ENCODE data around the gene SGMS1. TPM values are rescaled to one million over a fixed set of nuclear protein-coding genes. Genes with fewer than 3 reads are reported as not detected.

The SGMS1 gene
- total and polyA plus RNA-seq, 2 experiments from 2014 or later: 15.0 to 34.7 TPM

GRCh38 chr10:50636618-50637579, 13.1 kb upstream of the SGMS1 start:
- Histone ChIP-seq H3K27ac (ENCODE audit: low read depth) (no peak overlapping the region), H3K4me1 (ENCODE audit: insufficient read depth) (no peaks in the 10 kb centered on the region), H4K20me1 (replicated peaks; ENCODE audit: insufficient read depth) (no peaks in the 10 kb centered on the region), H3K79me2 (replicated peaks; ENCODE audit: insufficient read depth) (no peaks in the 10 kb centered on the region), H3K4me3 (no peak overlapping the region), H3K4me2 (no peak overlapping the region), H3F3A (replicated peaks; ENCODE audit: low read depth) (no peaks in the 10 kb centered on the region), H3K27me3 (ENCODE audit: insufficient read depth) (no peaks in the 10 kb centered on the region), H3K9me2 (ENCODE audit: insufficient read depth) (no peaks in the 10 kb centered on the region), H3K36me3 (ENCODE audit: insufficient read depth) (no peaks in the 10 kb centered on the region), H2AFZ (0 out of 2 replicates have a peak overlapping the region, but pooled peaks have one; percentile 72)
- no peak overlapping the region for H3K27ac Mint-ChIP-seq
- no peak for ATAC-seq
- no peak for DNase-seq (ENCODE audit: low spot score)
- peaks cover 16% of the 10 kb centered on the region; the same call in 2 of the 3 replicates for H3K4me1 Mint-ChIP-seq
- H3K27me3 Mint-ChIP-seq (ENCODE audit: insufficient read depth, low read depth, poor library complexity): peaks cover 4% of the 10 kb centered on the region
- H3K36me3 Mint-ChIP-seq (ENCODE audit: low read depth): no peaks in the 10 kb centered on the region
- no peak overlapping the region for H3K4me3 Mint-ChIP-seq
- no peaks in the 10 kb centered on the region for H3K9me3 Mint-ChIP-seq
- TF ChIP-seq ZNF331 (CRISPR knock-in tag; IDR thresholded peaks at IDR 0.05; ENCODE audit: low read depth) (no peak), ZNF462 (CRISPR knock-in tag; IDR thresholded peaks at IDR 0.05) (no peak), NANOG (IDR thresholded peaks at IDR 0.05; ENCODE audit: borderline replicate concordance) (no peak), ZNF114 (CRISPR knock-in tag; IDR thresholded peaks at IDR 0.05) (no peak), ETS1 (IDR thresholded peaks at IDR 0.05) (no peak)
